Ishikawa (cell line): ENCODE measurements around the gene RHEX.

Source experiments
- CEBPB ChIP-seq: IDR thresholded peaks from 2 replicates; pipeline ENCODE4 v1.6.1; 2012
- CREB1 ChIP-seq: IDR thresholded peaks from 2 replicates; pipeline ENCODE4 v1.6.1; 2012; ENCODE audit warnings: low read depth
- EGR1 ChIP-seq: IDR thresholded peaks from 2 replicates; pipeline ENCODE4 v1.6.1; 2012
- EP300 ChIP-seq: IDR thresholded peaks from 2 replicates; pipeline ENCODE4 v1.6.1; 2012; ENCODE audit warnings: borderline replicate concordance
- FOXM1 ChIP-seq: IDR thresholded peaks from 2 replicates; pipeline ENCODE4 v1.6.1; 2012; ENCODE audit warnings: low read depth, borderline replicate concordance
- MAX ChIP-seq: IDR thresholded peaks from 2 replicates; pipeline ENCODE4 v1.6.1; 2012
- NFIC ChIP-seq: IDR thresholded peaks from 2 replicates; pipeline ENCODE4 v1.6.1; 2012
- RAD21 ChIP-seq: IDR thresholded peaks from 2 replicates; pipeline ENCODE4 v1.6.1; 2012; ENCODE audit warnings: low read depth
- REST ChIP-seq: IDR thresholded peaks from 2 replicates; pipeline ENCODE4 v1.6.1; 2012; ENCODE audit warnings: low read depth, mild to moderate bottlenecking
- TAF1 ChIP-seq: IDR thresholded peaks from 2 replicates; pipeline ENCODE4 v1.6.1; 2012; ENCODE audit warnings: low read depth, mild to moderate bottlenecking
- TCF12 ChIP-seq: IDR thresholded peaks from 2 replicates; pipeline ENCODE4 v1.6.1; 2012; ENCODE audit warnings: low read depth
- TEAD4 ChIP-seq: IDR thresholded peaks from 2 replicates; pipeline ENCODE4 v1.6.1; 2012
- USF1 ChIP-seq: IDR thresholded peaks from 2 replicates; pipeline ENCODE4 v1.6.1; 2012
- YY1 ChIP-seq: IDR thresholded peaks from 2 replicates; pipeline ENCODE4 v1.6.1; 2012; ENCODE audit warnings: low read depth
- ZBTB7A ChIP-seq: IDR thresholded peaks from 2 replicates; pipeline ENCODE4 v1.6.1; 2012; ENCODE audit warnings: low read depth

Gene RHEX

GRCh38 chr1:206083750-206084149 is 30.8 kb downstream of the RHEX start:
- no peak for TF ChIP-seq FOXM1

GRCh38 chr1:206087091-206087490 is 34.1 kb downstream of the RHEX start:
- no peak for TF ChIP-seq CREB1
- TF ChIP-seq YY1, result no peak
- TF ChIP-seq EGR1, result no peak
- no peak for TF ChIP-seq RAD21
- no peak for TF ChIP-seq USF1
- no peak for TF ChIP-seq FOXM1
- TF ChIP-seq TCF12, result no peak
- no peak for TF ChIP-seq TAF1
- TF ChIP-seq ZBTB7A, result no peak
- no peak for TF ChIP-seq MAX
- TF ChIP-seq REST, result no peak
- TF ChIP-seq EP300, result no peak
- no peak for TF ChIP-seq CEBPB
- TF ChIP-seq NFIC, result no peak
- TF ChIP-seq TEAD4, result no peak

GRCh38 chr1:206089341-206089740 is 36.4 kb downstream of the RHEX start:
- TF ChIP-seq FOXM1 (no peak), CREB1 (no peak), TEAD4 (no peak), YY1 (no peak)

GRCh38 chr1:206094024-206094423 is 41.1 kb downstream of the RHEX start:
- no peak for TF ChIP-seq CREB1
- no peak for TF ChIP-seq FOXM1
- TF ChIP-seq CEBPB, result no peak
- no peak for TF ChIP-seq EP300
- TF ChIP-seq REST, result no peak
- no peak for TF ChIP-seq USF1
- TF ChIP-seq TAF1, result no peak
- TF ChIP-seq TEAD4, result no peak
- TF ChIP-seq NFIC, result no peak
- TF ChIP-seq YY1, result no peak
- no peak for TF ChIP-seq RAD21
- TF ChIP-seq TCF12, result no peak
- TF ChIP-seq EGR1, result no peak
- no peak for TF ChIP-seq MAX
- TF ChIP-seq ZBTB7A, result no peak

- TF ChIP-seq RAD21, result no peak
- no peak for TF ChIP-seq USF1
Measured at GRCh38 chr1:206097381-206097780, 44.4 kb downstream of the RHEX start.

- TF ChIP-seq USF1, result no peak
- no peak for TF ChIP-seq EGR1
- no peak for TF ChIP-seq REST
- no peak for TF ChIP-seq EP300
- TF ChIP-seq TEAD4, result no peak
- TF ChIP-seq YY1, result no peak
- no peak for TF ChIP-seq ZBTB7A
- TF ChIP-seq CREB1, result no peak
- no peak for TF ChIP-seq NFIC
- no peak for TF ChIP-seq CEBPB
- no peak for TF ChIP-seq RAD21
- no peak for TF ChIP-seq TCF12
Measured at GRCh38 chr1:206098242-206098919, 45.4 kb downstream of the RHEX start.
